ENCODE results near the gene MT1F. TPM values are rescaled to one million over a fixed set of nuclear protein-coding genes. Genes with fewer than 3 reads are reported as not detected.
A peak's percentile ranks its signal among the peaks of the same experiment; 100 is the strongest.
"Not testable (repeated sequence)": the region's sequence is repeated elsewhere in the genome, so short reads cannot be mapped to it uniquely, and the experiment has no call there.

Gene MT1F
- total RNA-seq, 1 donor from 2014 or later: 12.7 TPM

DNA sequence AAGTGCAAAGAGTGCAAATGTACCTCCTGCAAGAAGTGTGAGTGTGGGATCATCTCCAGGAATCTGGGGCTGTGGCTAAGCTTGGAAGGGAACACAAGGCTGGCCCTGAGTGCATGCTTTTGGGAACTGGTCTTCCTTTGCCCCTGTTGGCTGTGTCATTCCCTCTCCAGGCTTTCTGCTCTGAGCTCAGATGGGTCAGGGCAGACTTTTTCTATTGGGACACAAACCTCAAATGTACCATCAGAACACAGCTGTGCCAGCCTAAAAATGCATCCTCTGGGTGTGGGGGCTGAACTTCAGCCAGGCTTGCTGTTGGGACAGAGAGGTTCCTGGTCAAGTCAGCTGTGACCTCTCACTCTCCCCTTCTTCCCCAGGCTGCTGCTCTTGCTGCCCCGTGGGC is 5.2 kb upstream of the MT1F start:
- no peak overlapping the region for H3K27ac Mint-ChIP-seq (ENCODE audit: unreplicated experiment)
- DNase-seq (ENCODE audit: extremely low spot score, unreplicated experiment): no peak
- peaks cover 17% of the 10 kb centered on the region for H3K4me1 Mint-ChIP-seq (ENCODE audit: unreplicated experiment)
- H3K4me3 Mint-ChIP-seq (ENCODE audit: unreplicated experiment): no peak overlapping the region
- TF ChIP-seq, protein P1, sequence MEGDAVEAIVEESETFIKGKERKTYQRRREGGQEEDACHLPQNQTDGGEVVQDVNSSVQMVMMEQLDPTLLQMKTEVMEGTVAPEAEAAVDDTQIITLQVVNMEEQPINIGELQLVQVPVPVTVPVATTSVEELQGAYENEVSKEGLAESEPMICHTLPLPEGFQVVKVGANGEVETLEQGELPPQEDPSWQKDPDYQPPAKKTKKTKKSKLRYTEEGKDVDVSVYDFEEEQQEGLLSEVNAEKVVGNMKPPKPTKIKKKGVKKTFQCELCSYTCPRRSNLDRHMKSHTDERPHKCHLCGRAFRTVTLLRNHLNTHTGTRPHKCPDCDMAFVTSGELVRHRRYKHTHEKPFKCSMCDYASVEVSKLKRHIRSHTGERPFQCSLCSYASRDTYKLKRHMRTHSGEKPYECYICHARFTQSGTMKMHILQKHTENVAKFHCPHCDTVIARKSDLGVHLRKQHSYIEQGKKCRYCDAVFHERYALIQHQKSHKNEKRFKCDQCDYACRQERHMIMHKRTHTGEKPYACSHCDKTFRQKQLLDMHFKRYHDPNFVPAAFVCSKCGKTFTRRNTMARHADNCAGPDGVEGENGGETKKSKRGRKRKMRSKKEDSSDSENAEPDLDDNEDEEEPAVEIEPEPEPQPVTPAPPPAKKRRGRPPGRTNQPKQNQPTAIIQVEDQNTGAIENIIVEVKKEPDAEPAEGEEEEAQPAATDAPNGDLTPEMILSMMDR (IDR thresholded peaks at IDR 0.05): no peak
- no peaks in the 10 kb centered on the region for H3K36me3 Mint-ChIP-seq (ENCODE audit: unreplicated experiment)
- peaks cover 8% of the 10 kb centered on the region for H3K27me3 Mint-ChIP-seq (ENCODE audit: unreplicated experiment)
- H3K9me3 Mint-ChIP-seq (ENCODE audit: unreplicated experiment): no peaks in the 10 kb centered on the region

DNA sequence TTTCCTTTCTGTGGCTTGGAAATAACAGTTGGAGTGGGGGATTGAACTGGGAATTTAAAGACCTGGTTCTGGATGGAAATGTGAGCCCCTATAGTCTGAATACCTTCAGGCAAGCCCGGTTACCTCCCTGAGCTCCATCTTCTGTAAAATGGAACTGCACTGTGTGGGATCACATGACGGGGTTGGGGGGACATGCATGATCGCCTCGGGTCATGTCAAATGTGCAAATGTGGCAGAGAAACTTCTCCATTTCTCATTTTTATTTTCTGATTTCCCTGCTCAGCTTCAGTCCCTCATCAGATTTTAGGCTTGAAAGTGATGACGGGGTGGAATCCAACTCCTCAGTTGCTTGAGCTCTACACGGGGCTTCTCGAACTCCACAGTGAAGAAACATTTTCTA is 4.5 kb upstream of the MT1F start:
- H3K36me3 Mint-ChIP-seq (ENCODE audit: unreplicated experiment): no peaks in the 10 kb centered on the region
- no peak overlapping the region for H3K27ac Mint-ChIP-seq (ENCODE audit: unreplicated experiment)
- no peak for DNase-seq (ENCODE audit: extremely low spot score, unreplicated experiment)
- peaks cover 21% of the 10 kb centered on the region for H3K4me1 Mint-ChIP-seq (ENCODE audit: unreplicated experiment)
- TF ChIP-seq, protein P1 (IDR thresholded peaks at IDR 0.05): no peak
- peaks cover 8% of the 10 kb centered on the region for H3K27me3 Mint-ChIP-seq (ENCODE audit: unreplicated experiment)
- no peaks in the 10 kb centered on the region for H3K9me3 Mint-ChIP-seq (ENCODE audit: unreplicated experiment)
- no peak overlapping the region for H3K4me3 Mint-ChIP-seq (ENCODE audit: unreplicated experiment)

- Mint-ChIP-seq H3K4me1 (ENCODE audit: unreplicated experiment) (peaks cover 31% of the 10 kb centered on the region), H3K4me3 (ENCODE audit: unreplicated experiment) (peak overlapping the region; percentile 91), H3K27ac (ENCODE audit: unreplicated experiment) (no peak overlapping the region), H3K36me3 (ENCODE audit: unreplicated experiment) (peaks cover 1% of the 10 kb centered on the region), H3K27me3 (ENCODE audit: unreplicated experiment) (peaks cover 23% of the 10 kb centered on the region), H3K9me3 (ENCODE audit: unreplicated experiment) (no peaks in the 10 kb centered on the region)
- TF ChIP-seq, protein P1 (IDR thresholded peaks at IDR 0.05): no peak
- DNase-seq (ENCODE audit: extremely low spot score, unreplicated experiment): no peak
Observed at GRCh38 chr16:56658327-56658875, 642 bp downstream of the MT1F start.

DNA sequence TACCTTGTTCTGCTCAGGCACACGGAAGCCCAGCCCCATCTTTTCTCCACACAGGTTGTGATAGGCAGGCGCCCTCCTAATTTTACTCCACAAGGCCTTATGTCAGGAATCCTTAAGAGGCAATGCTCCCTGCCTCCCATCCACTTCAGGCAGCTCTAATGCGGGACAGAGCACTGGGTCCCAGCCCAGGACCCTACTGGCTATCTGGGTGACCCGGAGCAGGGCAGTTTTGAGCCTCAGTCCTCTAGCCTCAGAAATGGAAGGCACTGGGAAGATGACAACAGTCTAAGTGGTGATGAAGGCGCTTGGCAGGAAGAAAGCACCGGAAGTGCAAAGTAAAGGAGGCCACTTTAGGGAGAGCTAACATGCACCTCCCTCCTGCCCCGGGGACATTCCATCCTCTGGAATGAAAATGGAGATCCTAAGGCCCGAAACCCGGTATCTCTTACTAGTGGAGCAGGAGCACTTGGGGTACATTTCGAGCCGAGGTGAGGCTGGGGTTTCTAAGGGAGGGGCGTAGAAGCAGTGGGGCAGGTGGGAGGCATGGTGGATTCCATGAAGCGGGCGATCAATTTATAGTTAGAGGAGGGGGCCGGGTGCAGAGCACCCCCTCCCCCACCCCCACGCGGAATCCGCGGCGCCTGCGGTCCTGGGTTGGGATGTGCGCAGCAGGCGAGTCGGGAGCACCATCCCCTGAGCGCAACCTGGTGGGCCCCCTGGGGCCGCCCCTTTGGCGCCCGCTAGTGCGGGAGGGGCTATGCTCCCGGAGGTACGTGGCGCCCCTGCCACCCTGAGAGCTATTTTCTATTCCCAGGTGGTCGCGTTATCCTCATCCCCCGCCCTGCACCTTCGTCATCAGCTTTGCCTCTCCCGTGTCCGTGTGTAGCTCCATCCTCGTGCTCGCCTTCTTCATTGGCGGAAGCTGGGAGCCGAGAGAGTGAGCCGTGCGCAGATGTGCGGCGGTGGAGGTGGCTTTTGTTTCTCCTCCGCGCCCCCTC is 4.9 kb downstream of the MT1F start:
- Mint-ChIP-seq H3K27me3 (ENCODE audit: unreplicated experiment) (peaks cover 57% of the 10 kb centered on the region), H3K27ac (ENCODE audit: unreplicated experiment) (no peak overlapping the region), H3K4me3 (ENCODE audit: unreplicated experiment) (no peak overlapping the region), H3K36me3 (ENCODE audit: unreplicated experiment) (peaks cover 1% of the 10 kb centered on the region), H3K4me1 (ENCODE audit: unreplicated experiment) (peaks cover 16% of the 10 kb centered on the region), H3K9me3 (ENCODE audit: unreplicated experiment) (no peaks in the 10 kb centered on the region)
- TF ChIP-seq, protein P1 (IDR thresholded peaks at IDR 0.05): no peak
- no peak for DNase-seq (ENCODE audit: extremely low spot score, unreplicated experiment)

DNA sequence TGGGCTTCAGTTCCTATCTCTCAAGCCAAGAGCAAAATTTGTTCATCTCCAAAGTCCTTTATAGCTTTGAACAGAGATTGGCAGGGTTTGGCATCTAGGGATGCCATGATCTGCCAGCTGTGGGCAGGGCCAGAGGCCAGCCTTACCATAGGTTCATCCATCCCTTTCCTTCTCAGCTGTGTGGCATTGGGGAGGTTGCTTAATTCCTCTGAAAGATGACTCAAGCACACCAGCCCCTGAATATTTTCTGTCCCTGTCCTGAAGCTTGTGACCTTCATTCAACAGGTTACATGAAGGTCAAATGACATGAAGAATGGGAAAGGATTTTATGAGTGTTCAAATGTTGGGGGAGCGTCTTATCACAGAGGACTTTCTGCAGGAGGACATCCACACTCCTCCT is 6.7 kb downstream of the MT1F start:
- Mint-ChIP-seq H3K27me3 (ENCODE audit: unreplicated experiment) (peaks cover 71% of the 10 kb centered on the region), H3K4me3 (ENCODE audit: unreplicated experiment) (no peak overlapping the region), H3K4me1 (ENCODE audit: unreplicated experiment) (peaks cover 7% of the 10 kb centered on the region), H3K27ac (ENCODE audit: unreplicated experiment) (no peak overlapping the region), H3K36me3 (ENCODE audit: unreplicated experiment) (peaks cover 1% of the 10 kb centered on the region), H3K9me3 (ENCODE audit: unreplicated experiment) (no peaks in the 10 kb centered on the region)
- no peak for DNase-seq (ENCODE audit: extremely low spot score, unreplicated experiment)
- TF ChIP-seq, protein P1 (IDR thresholded peaks at IDR 0.05): no peak

DNA sequence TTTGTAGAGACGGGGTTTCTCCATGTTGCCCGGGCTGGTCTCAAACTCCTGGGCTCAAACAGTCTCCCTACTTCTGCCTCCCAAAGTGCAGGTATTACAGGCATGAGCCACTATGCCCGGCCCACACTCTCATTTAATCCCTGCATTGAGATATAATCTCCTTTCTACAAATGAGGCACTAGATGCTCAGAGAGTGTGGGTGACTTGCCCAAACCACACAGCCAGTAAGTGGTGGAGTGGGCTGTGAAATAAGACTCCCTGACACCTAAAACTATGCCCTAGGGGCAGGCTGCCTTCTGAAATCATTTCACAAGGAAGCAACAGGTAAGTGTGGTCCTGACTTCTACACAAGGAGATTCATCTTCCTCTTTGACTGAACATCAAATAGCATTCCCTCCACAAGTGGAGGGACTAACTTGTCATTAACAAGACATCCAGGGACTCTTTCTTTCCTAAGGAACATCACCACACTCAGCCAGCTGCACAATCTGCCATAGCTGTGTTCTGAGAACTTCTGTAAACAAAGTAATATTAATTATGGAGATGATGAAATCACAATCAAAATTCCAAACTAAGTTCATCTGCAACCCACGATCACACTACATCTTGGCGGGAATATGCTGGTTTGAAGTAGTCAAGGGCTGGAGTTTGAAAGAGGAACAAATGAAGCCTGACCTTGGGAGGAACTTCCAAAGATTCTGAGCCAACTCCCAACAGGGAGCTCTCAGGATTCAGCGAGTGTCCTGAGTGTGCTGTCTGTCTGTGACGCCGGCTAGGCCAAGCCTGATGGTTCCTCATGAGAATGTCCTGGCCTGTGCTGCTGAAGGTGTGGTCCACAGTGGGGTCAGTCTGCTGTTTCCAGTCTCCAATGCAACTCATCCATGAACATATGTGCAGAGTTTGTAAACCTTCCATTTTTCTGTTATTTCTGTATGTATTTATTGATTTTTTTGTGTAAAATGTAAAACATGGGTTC is 7.8 kb downstream of the MT1F start:
- not testable (repeated sequence) for H3K4me1 Mint-ChIP-seq (ENCODE audit: unreplicated experiment); H3K4me3 Mint-ChIP-seq (ENCODE audit: unreplicated experiment); H3K27ac Mint-ChIP-seq (ENCODE audit: unreplicated experiment); H3K9me3 Mint-ChIP-seq (ENCODE audit: unreplicated experiment); DNase-seq (ENCODE audit: extremely low spot score, unreplicated experiment); H3K36me3 Mint-ChIP-seq (ENCODE audit: unreplicated experiment)
- H3K27me3 Mint-ChIP-seq (ENCODE audit: unreplicated experiment): peaks cover 65% of the 10 kb centered on the region
